Neural progenitor cell (in vitro differentiated cells): ENCODE data around the gene STAT4. TPM values are rescaled to one million over a fixed set of nuclear protein-coding genes. Genes with fewer than 3 reads are reported as not detected.

Experiments used
- DNase-seq: peaks from one replicate; pipeline ENCODE4 v3.0.0-alpha.2; 2016; ENCODE audit warnings: low spot score
- H2AFZ ChIP-seq: fragments of 200-600 bp; sonication (generic); replicated peaks from 2 replicates; pipeline ENCODE4 v1.6.1; 2016; ENCODE audit warnings: antibody characterized with exemption
- H3F3A ChIP-seq: fragments of 200-600 bp; sonication (generic); 2 replicates; pipeline ENCODE4 v1.6.1; 2016; ENCODE audit warnings: antibody characterized with exemption, low read depth
- H3K27ac ChIP-seq: fragments of 200-600 bp; sonication (generic); 2 replicates; pipeline ENCODE4 v1.5.1; 2016; ENCODE audit warnings: mild to moderate bottlenecking
- H3K27me3 ChIP-seq: fragments of 200-600 bp; sonication (generic); 2 replicates; pipeline ENCODE4 v1.6.1; 2016; ENCODE audit warnings: mild to moderate bottlenecking, moderate library complexity
- H3K36me3 ChIP-seq: fragments of 200-600 bp; sonication (generic); 2 replicates; pipeline ENCODE4 v1.5.1; 2016
- H3K4me1 ChIP-seq: fragments of 200-600 bp; sonication (generic); 2 replicates; pipeline ENCODE4 v1.6.1; 2016; ENCODE audit warnings: mixed run types
- H3K4me2 ChIP-seq: fragments of 200-600 bp; sonication (generic); 2 replicates; pipeline ENCODE4 v1.6.1; 2016
- H3K4me3 ChIP-seq: fragments of 200-600 bp; sonication (generic); 2 replicates; pipeline ENCODE4 v1.5.1; 2016
- H3K79me2 ChIP-seq: fragments of 200-600 bp; sonication (generic); 2 replicates; pipeline ENCODE4 v1.6.1; 2016; ENCODE audit warnings: low read depth
- H3K9ac ChIP-seq: fragments of 200-600 bp; sonication (generic); 2 replicates; pipeline ENCODE4 v1.6.1; 2016
- H3K9me3 ChIP-seq: fragments of 200-600 bp; sonication (generic); 2 replicates; pipeline ENCODE4 v1.5.1; 2016; ENCODE audit warnings: low read depth
- H4K20me1 ChIP-seq: fragments of 200-600 bp; sonication (generic); 2 replicates; pipeline ENCODE4 v1.6.1; 2016; ENCODE audit warnings: low read depth
- H3K27ac Mint-ChIP-seq: 3 replicates; pipeline ENCODE4 v1.8.0; 2021; ENCODE audit warnings: mixed read lengths
- H3K27me3 Mint-ChIP-seq: 2 replicates; pipeline ENCODE4 v1.8.0; 2022; ENCODE audit warnings: low read depth, mild to moderate bottlenecking, inconsistent platforms, moderate library complexity, mixed read lengths; ENCODE audit not compliant: insufficient read depth
- H3K36me3 Mint-ChIP-seq: 3 replicates; pipeline ENCODE4 v1.8.0; 2021; ENCODE audit warnings: mixed read lengths
- H3K4me1 Mint-ChIP-seq: 3 replicates; pipeline ENCODE4 v1.8.0; 2021; ENCODE audit warnings: mixed read lengths
- H3K4me3 Mint-ChIP-seq: 3 replicates; pipeline ENCODE4 v1.8.0; 2021; ENCODE audit warnings: mild to moderate bottlenecking, moderate library complexity, mixed read lengths
- H3K9me3 Mint-ChIP-seq: 3 replicates; pipeline ENCODE4 v1.8.0; 2020; ENCODE audit warnings: mixed read lengths
- EZH2 ChIP-seq: fragments of 200-600 bp; sonication (generic); IDR thresholded peaks from 2 replicates; pipeline ENCODE4 v1.6.1; 2017; ENCODE audit warnings: antibody characterized with exemption, mild to moderate bottlenecking, moderate library complexity
- EZH2phosphoT487 ChIP-seq: fragments of 200-600 bp; sonication (generic); IDR thresholded peaks from 2 replicates; pipeline ENCODE4 v1.6.1; 2017; ENCODE audit warnings: antibody characterized with exemption
- total RNA-seq: library from RNA; depleted of rRNA; stranded (reverse); fragments of >200 nt; gene quantifications from 2 replicates; pipeline ENCODE4 v1.2.3, GENCODE V29; 2015; ENCODE audit warnings: low replicate concordance
- TF ChIP-seq, protein P1 (sequence below): fragments of 200-600 bp; sonication (generic); IDR thresholded peaks from 2 replicates; pipeline ENCODE4 v1.5.1; 2017; ENCODE audit warnings: antibody characterized with exemption, mild to moderate bottlenecking

The STAT4 gene
- total RNA-seq, 1 donor from 2014 or later, result 0.32 TPM

DNA sequence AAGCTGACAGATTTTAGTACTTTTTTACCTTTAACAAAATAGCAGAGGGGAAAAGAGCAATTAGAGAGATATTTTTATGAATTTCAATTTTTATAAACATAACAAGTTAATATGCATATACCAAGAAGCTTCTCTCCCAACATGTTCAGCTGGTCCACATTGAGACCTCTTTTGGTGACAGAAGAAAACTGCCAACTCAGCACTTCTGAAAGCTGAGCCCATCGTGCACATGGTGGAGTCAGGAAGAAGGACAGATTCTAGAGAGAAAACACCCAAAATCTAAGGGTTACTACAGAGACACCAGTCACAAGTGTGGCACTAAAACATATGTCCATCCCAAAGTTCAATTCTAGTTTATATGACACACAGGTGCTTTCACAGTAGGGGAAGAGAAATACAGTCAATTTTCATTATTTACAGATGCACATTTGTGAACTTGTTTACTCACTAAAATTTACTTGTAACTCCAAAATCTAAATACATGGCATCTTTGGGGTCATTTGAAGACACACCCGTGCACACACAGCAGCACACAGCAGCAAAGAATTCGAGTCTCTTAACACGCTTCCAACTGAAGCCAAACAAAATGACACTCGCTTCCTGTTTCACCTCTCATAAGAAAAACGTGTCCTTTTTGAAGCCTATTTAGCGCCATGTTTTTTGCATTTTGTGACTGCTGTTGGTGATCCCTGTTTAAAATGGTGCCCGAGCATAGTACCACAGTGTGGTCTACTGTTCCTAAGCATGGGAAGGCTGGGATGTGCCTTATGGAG, 168.3 kb downstream of the STAT4 start:
- no peaks in the 10 kb centered on the region for H3K79me2 ChIP-seq
- Mint-ChIP-seq H3K9me3 (no peaks in the 10 kb centered on the region), H3K27me3 (peaks cover 2% of the 10 kb centered on the region), H3K36me3 (peaks cover 58% of the 10 kb centered on the region), H3K4me3 (no peak overlapping the region), H3K27ac (no peak overlapping the region), H3K4me1 (peaks cover 14% of the 10 kb centered on the region)
- no peaks in the 10 kb centered on the region for H3K9me3 ChIP-seq
- TF ChIP-seq, protein P1, sequence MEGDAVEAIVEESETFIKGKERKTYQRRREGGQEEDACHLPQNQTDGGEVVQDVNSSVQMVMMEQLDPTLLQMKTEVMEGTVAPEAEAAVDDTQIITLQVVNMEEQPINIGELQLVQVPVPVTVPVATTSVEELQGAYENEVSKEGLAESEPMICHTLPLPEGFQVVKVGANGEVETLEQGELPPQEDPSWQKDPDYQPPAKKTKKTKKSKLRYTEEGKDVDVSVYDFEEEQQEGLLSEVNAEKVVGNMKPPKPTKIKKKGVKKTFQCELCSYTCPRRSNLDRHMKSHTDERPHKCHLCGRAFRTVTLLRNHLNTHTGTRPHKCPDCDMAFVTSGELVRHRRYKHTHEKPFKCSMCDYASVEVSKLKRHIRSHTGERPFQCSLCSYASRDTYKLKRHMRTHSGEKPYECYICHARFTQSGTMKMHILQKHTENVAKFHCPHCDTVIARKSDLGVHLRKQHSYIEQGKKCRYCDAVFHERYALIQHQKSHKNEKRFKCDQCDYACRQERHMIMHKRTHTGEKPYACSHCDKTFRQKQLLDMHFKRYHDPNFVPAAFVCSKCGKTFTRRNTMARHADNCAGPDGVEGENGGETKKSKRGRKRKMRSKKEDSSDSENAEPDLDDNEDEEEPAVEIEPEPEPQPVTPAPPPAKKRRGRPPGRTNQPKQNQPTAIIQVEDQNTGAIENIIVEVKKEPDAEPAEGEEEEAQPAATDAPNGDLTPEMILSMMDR, result no peak
- no peak for TF ChIP-seq EZH2
- H3K4me3 ChIP-seq, result no peak overlapping the region
- H3F3A ChIP-seq, result peaks cover 11% of the 10 kb centered on the region
- H2AFZ ChIP-seq, result no peak overlapping the region
- H3K27ac ChIP-seq, result no peak overlapping the region
- peaks cover 13% of the 10 kb centered on the region for H3K4me1 ChIP-seq
- H3K27me3 ChIP-seq, result no peaks in the 10 kb centered on the region
- no peak for DNase-seq
- H3K9ac ChIP-seq, result no peak overlapping the region
- H3K36me3 ChIP-seq, result peaks cover 6% of the 10 kb centered on the region
- peaks cover 7% of the 10 kb centered on the region for H4K20me1 ChIP-seq
- H3K4me2 ChIP-seq, result no peak overlapping the region

GRCh38 chr2:190981733-190982132, 169.1 kb downstream of the STAT4 start:
- Histone ChIP-seq H2AFZ (no peak overlapping the region), H4K20me1 (peaks cover 7% of the 10 kb centered on the region), H3K9me3 (no peaks in the 10 kb centered on the region), H3K4me1 (peaks cover 13% of the 10 kb centered on the region), H3F3A (peaks cover 11% of the 10 kb centered on the region), H3K9ac (no peak overlapping the region), H3K27ac (no peak overlapping the region), H3K27me3 (no peaks in the 10 kb centered on the region), H3K4me2 (no peak overlapping the region), H3K4me3 (no peak overlapping the region), H3K79me2 (no peaks in the 10 kb centered on the region), H3K36me3 (peaks cover 6% of the 10 kb centered on the region)
- H3K9me3 Mint-ChIP-seq, result no peaks in the 10 kb centered on the region
- H3K36me3 Mint-ChIP-seq, result peaks cover 57% of the 10 kb centered on the region
- peaks cover 2% of the 10 kb centered on the region for H3K27me3 Mint-ChIP-seq
- H3K4me1 Mint-ChIP-seq, result peaks cover 14% of the 10 kb centered on the region
- TF ChIP-seq EZH2, result no peak
- TF ChIP-seq, protein P1, result no peak
- no peak overlapping the region for H3K4me3 Mint-ChIP-seq
- no peak overlapping the region for H3K27ac Mint-ChIP-seq
- no peak for DNase-seq

DNA sequence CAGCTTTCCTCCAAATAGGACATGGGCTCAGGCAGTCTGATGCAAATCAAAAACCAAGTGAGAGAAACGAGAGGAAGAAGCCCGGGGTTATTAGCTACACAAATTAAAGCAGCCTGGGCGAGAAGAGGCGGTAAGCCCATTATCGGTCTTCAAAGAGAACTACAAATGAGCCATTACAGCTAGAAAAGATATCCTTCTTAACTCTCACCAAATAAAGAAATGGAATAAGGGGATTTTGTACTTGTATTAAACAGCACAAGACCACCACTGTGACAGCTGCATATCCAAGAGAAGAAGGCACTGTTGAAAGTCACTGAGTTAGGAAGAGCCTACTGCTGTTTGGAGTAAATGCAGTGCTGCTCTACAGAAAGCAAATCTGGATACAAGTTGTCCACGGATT, 169.5 kb downstream of the STAT4 start:
- H4K20me1 ChIP-seq, result peaks cover 7% of the 10 kb centered on the region
- Mint-ChIP-seq H3K27ac (no peak overlapping the region), H3K4me1 (peaks cover 14% of the 10 kb centered on the region), H3K9me3 (no peaks in the 10 kb centered on the region), H3K27me3 (peaks cover 2% of the 10 kb centered on the region), H3K4me3 (no peak overlapping the region), H3K36me3 (peaks cover 57% of the 10 kb centered on the region)
- H3K4me1 ChIP-seq, result peaks cover 13% of the 10 kb centered on the region
- H3K9ac ChIP-seq, result no peak overlapping the region
- H3F3A ChIP-seq, result peaks cover 11% of the 10 kb centered on the region
- TF ChIP-seq EZH2phosphoT487 (peak; percentile 74), EZH2 (no peak)
- TF ChIP-seq, protein P1, result no peak
- no peaks in the 10 kb centered on the region for H3K9me3 ChIP-seq
- H3K27ac ChIP-seq, result no peak overlapping the region
- peak; percentile 30 for DNase-seq
- no peak overlapping the region for H3K4me2 ChIP-seq
- H3K79me2 ChIP-seq, result no peaks in the 10 kb centered on the region
- no peak overlapping the region for H2AFZ ChIP-seq
- no peak overlapping the region for H3K4me3 ChIP-seq
- peaks cover 6% of the 10 kb centered on the region for H3K36me3 ChIP-seq
- no peaks in the 10 kb centered on the region for H3K27me3 ChIP-seq
